ENCODE results near the gene PRUNE2.
"Not testable (repeated sequence)": the region's sequence is repeated elsewhere in the genome, so short reads cannot be mapped to it uniquely, and the experiment has no call there.

The PRUNE2 gene

GRCh38 chr9:76905791-76906646 lies at the start of gene PRUNE2:
Gene PRUNE2 (minus strand): TSS chr9:76906114. CDS start chr9:76905963, 151 bp downstream.
- FAIRE-seq, result no peak
- no peak for DNase-seq (ENCODE audit: extremely low spot score, insufficient read length, low read depth)

DNA sequence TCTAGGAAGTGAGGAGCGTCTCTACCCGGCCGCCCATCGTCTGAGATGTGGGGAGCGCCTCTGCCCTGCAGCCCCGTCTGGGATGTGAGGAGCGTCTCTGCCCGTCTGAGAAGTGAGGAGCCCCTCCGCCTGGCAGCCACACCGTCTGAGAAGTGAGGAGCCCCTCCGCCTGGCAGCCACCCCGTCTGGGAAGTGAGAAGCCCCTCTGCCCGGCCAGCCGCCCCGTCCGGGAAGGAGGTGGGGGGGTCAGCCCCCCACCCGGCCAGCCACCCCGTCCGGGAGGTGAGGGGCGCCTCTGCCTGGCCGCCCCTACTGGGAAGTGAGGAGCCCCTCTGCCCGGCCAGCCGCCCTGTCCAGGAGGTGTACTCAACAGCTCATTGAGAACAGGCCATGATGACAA lies 49.5 kb upstream of the PRUNE2 start:
- FAIRE-seq; DNase-seq (ENCODE audit: extremely low spot score, insufficient read length, low read depth): not testable (repeated sequence)

DNA sequence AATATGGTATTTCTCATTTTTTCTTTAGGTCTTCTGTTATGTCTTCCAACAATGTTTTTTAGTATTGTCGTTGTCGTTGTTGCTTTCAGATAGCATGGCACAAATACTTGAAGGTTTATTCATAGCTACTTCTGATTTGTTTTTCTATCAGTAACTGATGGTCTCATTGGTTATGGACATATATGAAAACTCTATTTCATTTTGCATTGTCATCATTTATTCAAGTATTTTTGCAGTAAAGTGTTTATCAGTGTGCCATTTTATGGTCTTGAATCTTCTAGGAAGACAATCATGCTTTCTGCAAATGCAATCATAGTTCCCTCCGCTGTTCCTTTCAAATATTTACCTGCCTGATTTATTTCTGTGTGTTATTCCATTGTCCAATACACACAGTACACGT lies 44.0 kb upstream of the PRUNE2 start:
- DNase-seq (ENCODE audit: extremely low spot score, insufficient read length, low read depth) (no peak), FAIRE-seq (no peak)

DNA sequence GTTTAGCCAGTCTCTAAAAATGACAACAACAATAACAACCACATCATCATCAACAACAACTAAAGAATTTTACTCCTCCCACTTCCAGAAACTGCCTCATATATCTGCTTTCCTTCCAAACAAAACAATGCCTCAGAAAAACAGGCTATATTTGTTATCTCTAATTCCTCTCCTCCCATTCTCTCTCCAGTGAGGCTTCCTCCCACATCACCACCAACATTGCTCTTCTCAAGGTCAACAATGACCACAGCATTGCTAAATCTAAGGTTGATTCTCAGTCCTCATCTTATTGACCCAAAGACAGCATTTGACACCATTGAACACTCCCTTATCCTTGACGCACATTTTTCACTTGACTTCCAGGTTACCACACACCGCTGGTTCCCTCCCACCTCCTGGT lies 38.1 kb upstream of the PRUNE2 start:
- no peak for FAIRE-seq
- no peak for DNase-seq (ENCODE audit: extremely low spot score, insufficient read length, low read depth)

DNA sequence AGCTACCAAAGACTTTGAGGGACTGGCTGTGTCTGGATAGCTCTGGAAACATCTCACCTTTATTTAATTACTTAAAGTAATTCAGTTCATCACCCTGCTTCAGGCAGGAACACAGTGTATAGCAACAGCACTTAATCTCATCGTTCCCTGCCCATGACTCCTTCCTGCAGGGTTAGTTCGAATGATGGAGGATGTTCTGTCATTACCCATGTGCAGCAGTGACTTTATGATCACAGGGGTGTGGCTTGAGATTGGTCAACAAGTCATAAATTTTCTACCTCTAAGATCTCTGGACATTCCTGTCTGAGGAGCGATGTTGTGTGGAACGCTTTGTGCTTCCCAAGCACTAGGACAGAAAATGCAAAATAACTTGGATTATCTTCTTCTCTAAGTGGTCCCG lies 37.1 kb upstream of the PRUNE2 start:
- DNase-seq (ENCODE audit: extremely low spot score, insufficient read length, low read depth), result no peak
- FAIRE-seq, result no peak

- FAIRE-seq (no peak), DNase-seq (ENCODE audit: extremely low spot score, insufficient read length, low read depth) (no peak)
These were observed 26.8 kb upstream of the PRUNE2 start for GRCh38 chr9:76932757-76933156.

DNA sequence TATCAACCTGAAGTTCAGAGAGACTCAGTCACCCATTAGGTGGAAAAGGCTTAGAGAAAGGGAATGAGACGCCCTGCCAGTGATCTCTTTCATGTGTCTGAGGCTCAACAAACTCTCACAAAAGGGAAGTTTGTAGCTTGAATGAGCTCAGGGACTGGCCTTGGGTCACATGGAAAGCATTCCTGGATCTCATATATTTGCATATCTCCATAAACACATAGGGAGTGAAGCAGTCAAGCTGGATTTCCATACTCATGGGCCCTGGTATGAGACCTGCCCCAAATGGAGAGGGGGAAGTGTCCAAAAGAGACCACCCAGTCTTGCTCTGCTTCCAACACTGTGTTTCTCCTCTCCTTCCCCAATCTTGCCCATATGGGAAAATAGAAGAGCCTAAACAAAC lies 26.4 kb upstream of the PRUNE2 start:
- no peak for DNase-seq (ENCODE audit: extremely low spot score, insufficient read length, low read depth)
- no peak for FAIRE-seq

DNA sequence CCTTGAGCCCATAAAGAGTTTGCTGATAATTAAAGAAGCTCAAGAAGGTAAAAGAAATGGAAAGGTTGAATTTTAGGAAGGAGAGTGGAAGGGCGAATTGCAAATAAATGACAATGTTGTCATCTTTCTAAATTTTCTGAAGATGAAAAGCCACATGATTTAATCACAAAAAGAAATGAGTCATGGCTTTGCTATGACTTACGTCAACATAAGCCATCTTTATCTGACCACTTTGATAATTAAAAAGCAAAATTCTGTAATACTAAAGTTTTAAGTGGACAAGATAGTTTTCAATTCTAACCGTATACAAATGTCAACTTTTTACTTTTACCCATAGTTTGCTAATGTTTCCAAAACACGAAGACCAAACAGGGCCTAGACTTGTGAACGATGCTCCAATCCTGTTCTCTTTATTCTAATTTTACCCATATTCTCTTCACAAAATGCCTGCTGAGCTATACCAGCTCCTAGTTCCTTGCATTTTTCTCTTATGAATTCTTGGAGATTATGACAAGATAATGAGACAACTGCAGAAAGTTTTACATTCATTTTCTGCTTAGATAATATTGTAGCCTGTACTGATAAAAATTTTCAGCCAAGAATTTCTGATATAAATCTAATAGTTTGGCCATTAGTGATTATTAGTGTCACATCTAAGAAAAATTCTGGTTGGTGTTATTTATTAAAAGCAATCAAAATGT lies 21.8 kb upstream of the PRUNE2 start:
- no peak for DNase-seq (ENCODE audit: extremely low spot score, insufficient read length, low read depth)

DNA sequence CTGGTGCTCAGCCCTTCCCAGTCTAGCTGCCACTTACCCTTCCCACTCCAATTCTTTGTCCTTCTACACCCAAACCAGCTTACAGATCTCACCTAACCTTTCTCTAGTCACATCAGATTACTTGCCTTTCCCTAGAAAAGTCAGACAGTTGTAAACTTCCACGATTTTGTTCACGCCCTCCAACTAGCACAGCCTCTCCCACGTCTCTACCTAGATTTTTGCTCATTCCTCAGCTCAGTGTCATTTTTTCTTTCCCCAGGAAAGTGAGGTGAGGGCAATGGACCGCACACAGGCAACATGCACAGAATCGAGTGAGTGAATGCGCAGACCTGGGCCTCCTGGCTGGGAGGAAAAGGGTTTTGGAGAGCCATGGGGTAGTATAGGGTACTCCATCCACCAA lies 20.9 kb upstream of the PRUNE2 start:
- DNase-seq (ENCODE audit: extremely low spot score, insufficient read length, low read depth) (no peak), FAIRE-seq (no peak)

More for the DNA sequence above, 21.8 kb upstream of the PRUNE2 start:
- no peak for FAIRE-seq

DNA sequence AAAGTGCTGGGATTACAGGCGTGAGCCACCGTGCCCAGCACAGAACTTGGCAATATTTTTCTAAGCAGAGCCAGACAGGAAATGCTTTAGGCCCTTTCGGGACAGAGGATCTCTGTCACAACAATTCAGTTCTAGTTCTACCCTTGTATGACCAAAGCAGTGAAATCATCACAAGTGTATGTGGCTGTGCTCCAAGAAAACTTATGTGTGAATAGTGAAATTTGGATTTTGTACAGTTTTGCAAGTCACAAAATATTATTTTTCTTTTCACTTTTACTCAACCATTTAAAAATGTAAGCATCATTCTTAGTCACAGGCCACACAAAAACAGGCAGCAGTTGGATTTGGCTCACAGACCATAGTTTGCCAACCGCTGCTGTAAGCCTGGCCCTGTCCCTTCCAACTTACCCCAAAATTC lies 20.4 kb upstream of the PRUNE2 start:
- DNase-seq (ENCODE audit: extremely low spot score, insufficient read length, low read depth), result no peak
- no peak for FAIRE-seq

- no peak for DNase-seq (ENCODE audit: extremely low spot score, insufficient read length, low read depth)
- no peak for FAIRE-seq
These were observed 15.3 kb upstream of the PRUNE2 start for GRCh38 chr9:76921165-76921564.

DNA sequence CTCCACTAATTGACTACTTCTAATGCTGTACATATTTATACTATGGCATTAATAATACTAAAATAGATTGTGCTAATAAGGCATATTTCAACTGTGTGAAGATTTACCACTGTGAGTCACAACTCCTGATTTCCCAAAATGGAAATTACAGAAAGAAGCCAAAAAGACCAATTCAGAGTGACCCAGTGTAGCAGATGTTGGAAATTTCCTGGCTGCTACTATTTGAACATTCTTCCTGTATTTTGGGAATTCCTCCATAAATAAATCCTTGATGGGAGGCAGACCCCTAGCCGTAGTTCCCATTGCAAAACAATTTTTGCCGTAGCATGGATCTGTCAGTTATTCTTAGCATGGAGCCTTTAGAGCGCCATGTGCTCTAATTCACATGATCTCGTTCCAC lies 11.4 kb upstream of the PRUNE2 start:
- FAIRE-seq, result no peak
- DNase-seq (ENCODE audit: extremely low spot score, insufficient read length, low read depth), result no peak

- no peak for DNase-seq (ENCODE audit: extremely low spot score, insufficient read length, low read depth)
- FAIRE-seq, result no peak
These were observed 10.3 kb upstream of the PRUNE2 start for GRCh38 chr9:76916231-76916630.

- DNase-seq (ENCODE audit: extremely low spot score, insufficient read length, low read depth), result no peak
- FAIRE-seq, result no peak
These were observed 7.6 kb upstream of the PRUNE2 start for GRCh38 chr9:76913467-76913866.

DNA sequence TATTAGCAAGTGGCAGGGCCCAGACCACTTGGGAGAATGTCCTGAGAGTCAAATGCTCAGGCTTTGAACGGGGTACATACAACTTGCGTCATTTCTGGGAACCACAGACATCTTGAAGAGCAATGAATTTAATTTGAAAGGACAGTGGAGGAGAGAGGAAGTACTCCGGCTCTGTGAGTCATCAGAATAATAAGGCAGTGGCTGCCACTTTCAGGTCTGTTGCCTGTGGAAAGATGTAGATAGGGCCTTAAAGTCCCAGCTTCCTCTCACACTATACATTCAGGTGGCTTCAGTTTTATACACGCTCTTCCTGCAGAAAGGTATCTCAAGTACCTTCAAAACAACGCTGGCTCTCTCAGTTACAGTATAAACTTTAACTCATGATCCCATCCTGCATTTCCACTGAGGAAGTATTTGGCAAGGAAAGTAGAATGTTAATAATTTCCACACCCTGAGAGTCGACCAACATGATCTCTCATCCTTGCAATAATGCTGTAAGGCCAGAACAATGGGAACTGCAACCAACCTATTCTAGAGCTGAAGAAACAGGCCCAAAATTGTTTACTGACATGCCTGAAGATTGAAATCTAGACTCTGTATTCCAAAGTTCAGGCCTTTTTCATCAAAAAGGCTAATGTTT lies 6.8 kb upstream of the PRUNE2 start:
- no peak for DNase-seq (ENCODE audit: extremely low spot score, insufficient read length, low read depth)
- no peak for FAIRE-seq

DNA sequence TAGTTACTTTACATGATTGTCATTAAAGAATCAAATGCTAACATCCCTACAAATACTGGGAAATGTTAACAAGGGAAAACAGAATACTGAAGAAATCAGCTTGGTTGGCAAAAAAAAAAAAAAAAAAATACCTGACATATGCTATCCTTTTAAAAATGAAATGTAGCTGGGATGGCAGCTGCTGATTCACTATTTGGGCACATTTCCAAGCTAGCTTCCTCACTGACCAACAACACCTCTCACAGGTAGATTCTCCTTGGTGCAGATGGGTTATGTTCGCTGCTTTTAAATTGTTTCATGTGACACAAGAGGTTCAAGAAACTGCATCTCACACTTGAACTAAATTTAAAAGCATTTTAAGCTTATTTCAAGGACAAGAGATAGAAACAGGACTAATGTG lies 6.1 kb upstream of the PRUNE2 start:
- FAIRE-seq, result no peak

GRCh38 chr9:76910861-76911260 lies 4.9 kb upstream of the PRUNE2 start:
- DNase-seq (ENCODE audit: extremely low spot score, insufficient read length, low read depth) (no peak), FAIRE-seq (no peak)

More for the DNA sequence above, 6.1 kb upstream of the PRUNE2 start:
- DNase-seq (ENCODE audit: extremely low spot score, insufficient read length, low read depth), result no peak

DNA sequence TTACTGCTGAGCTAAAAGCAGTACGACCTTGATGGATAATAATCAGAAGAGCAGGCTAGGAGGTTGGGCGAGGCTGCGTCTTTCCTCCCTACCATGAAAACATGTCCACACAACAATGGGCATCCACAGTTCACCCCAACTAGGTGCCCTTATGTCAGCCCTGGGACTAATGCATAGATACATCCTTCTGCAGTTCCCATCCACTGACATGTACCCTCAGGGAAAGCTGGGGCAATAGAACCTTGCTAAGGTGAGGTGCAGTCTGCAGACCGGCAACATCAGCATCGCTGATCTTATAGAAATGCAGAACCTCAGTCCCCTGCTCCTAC lies 697 bp upstream of the PRUNE2 start:
- DNase-seq (ENCODE audit: extremely low spot score, insufficient read length, low read depth), result no peak
- FAIRE-seq, result no peak

- FAIRE-seq, result no peak
These were observed 1.1 kb downstream of the PRUNE2 start for GRCh38 chr9:76904661-76905457.

DNA sequence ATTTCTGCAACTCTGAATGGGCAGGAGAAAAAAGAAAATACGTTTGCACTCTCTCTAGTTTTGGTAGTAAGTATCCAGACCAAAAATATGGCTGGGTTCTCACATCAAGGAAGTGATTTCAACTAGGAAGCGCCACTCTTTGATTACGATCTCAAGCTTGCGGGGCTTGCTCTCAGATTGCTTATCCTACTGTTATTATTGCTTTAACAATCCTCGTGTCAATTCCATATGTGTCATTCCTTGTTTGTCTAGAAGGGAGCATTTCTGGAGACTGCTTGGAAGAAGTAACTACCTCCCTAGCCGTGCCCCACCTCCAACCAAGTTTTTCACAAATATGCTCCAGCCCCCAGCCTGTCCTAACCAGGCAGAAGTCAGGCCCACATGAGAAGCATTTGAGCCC lies 3.5 kb downstream of the PRUNE2 start:
- DNase-seq (ENCODE audit: extremely low spot score, insufficient read length, low read depth) (no peak), FAIRE-seq (no peak)

More at GRCh38 chr9:76904661-76905457, 1.1 kb downstream of the PRUNE2 start:
- no peak for DNase-seq (ENCODE audit: extremely low spot score, insufficient read length, low read depth)
